ENCODE data around the gene MATK.

The MATK gene

DNA sequence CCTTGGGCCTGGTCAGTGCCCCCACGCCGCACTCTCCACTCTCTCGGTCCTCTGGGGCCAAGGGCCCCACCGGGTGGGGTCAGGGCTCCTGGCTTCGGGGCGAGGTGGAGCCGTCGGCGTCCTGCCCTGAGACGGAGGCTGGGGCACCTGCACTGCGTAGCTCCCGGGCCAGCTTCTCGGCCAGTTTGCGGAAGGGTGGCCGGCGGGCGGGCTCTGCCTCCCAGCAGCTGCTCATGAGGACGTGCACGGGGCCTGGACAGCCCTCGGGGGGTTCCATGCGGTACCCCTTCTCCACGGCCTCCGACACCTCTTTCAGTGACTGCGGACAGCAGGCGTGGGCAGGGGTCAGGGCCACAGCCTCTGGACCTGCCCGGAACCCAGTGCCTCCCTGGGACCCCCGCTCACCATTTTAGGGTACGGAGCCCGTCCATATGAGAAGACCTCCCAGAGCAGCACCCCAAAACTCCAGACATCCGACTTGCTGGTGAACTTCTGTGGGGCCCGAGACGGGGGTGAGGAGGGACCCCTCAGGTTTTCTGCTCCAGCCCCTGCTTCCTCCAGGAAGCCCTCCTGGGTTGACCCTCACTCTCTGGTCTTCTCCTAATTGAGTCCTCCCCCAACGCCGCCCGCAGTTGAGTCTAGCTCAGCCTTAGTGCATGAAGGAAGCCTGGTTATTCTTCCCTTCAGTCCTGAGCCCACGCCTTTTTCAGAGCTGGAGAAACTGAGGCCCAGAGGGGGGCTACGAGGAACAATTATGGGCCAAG lies 7.9 kb downstream of the MATK start:
- no peak for TF ChIP-seq CREB1 (IDR thresholded peaks at IDR 0.05; ENCODE audit: low read depth)
- TF ChIP-seq, protein P1, sequence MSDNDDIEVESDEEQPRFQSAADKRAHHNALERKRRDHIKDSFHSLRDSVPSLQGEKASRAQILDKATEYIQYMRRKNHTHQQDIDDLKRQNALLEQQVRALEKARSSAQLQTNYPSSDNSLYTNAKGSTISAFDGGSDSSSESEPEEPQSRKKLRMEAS (IDR thresholded peaks at IDR 0.05): no peak

DNA sequence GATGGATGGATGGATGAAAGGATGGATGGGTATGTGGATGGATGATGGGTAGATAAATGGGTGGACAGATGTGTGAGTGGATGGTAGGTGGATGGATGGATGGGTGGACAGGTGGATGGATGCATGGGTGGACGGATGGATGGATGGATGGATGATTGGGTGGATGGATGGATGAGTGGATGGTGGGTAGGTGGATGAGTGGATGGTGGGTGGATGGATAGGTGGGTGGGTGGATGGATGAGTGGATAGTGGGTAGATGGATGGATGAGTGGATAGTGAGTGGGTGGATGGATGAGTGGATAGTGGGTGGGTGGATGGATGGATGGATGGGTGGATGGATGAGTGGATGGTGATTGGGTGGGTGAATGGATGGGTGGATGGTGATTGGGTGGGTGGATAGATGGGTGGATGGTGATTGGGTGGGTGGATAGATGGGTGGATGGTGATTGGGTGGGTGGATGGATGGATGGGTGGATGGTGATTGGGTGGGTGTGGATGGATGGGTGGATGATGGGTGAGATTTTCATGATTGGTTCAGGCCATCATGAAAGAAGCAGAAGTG lies 9.6 kb downstream of the MATK start:
- TF ChIP-seq TAF1 (IDR thresholded peaks at IDR 0.05; ENCODE audit: low read depth) (no peak), TCF12 (IDR thresholded peaks at IDR 0.05; ENCODE audit: low read depth) (no peak), NFIC (IDR thresholded peaks at IDR 0.05) (no peak), CEBPB (IDR thresholded peaks at IDR 0.05) (no peak), ZBTB7A (IDR thresholded peaks at IDR 0.05; ENCODE audit: low read depth) (no peak), EP300 (IDR thresholded peaks at IDR 0.05; ENCODE audit: borderline replicate concordance) (no peak), EGR1 (IDR thresholded peaks at IDR 0.05) (no peak), RAD21 (IDR thresholded peaks at IDR 0.05; ENCODE audit: low read depth) (no peak), FOXM1 (IDR thresholded peaks at IDR 0.05; ENCODE audit: borderline replicate concordance, low read depth) (no peak), CREB1 (IDR thresholded peaks at IDR 0.05; ENCODE audit: low read depth) (no peak)
- TF ChIP-seq, protein P2, sequence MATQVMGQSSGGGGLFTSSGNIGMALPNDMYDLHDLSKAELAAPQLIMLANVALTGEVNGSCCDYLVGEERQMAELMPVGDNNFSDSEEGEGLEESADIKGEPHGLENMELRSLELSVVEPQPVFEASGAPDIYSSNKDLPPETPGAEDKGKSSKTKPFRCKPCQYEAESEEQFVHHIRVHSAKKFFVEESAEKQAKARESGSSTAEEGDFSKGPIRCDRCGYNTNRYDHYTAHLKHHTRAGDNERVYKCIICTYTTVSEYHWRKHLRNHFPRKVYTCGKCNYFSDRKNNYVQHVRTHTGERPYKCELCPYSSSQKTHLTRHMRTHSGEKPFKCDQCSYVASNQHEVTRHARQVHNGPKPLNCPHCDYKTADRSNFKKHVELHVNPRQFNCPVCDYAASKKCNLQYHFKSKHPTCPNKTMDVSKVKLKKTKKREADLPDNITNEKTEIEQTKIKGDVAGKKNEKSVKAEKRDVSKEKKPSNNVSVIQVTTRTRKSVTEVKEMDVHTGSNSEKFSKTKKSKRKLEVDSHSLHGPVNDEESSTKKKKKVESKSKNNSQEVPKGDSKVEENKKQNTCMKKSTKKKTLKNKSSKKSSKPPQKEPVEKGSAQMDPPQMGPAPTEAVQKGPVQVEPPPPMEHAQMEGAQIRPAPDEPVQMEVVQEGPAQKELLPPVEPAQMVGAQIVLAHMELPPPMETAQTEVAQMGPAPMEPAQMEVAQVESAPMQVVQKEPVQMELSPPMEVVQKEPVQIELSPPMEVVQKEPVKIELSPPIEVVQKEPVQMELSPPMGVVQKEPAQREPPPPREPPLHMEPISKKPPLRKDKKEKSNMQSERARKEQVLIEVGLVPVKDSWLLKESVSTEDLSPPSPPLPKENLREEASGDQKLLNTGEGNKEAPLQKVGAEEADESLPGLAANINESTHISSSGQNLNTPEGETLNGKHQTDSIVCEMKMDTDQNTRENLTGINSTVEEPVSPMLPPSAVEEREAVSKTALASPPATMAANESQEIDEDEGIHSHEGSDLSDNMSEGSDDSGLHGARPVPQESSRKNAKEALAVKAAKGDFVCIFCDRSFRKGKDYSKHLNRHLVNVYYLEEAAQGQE (IDR thresholded peaks at IDR 0.05; ENCODE audit: low read depth): no peak

DNA sequence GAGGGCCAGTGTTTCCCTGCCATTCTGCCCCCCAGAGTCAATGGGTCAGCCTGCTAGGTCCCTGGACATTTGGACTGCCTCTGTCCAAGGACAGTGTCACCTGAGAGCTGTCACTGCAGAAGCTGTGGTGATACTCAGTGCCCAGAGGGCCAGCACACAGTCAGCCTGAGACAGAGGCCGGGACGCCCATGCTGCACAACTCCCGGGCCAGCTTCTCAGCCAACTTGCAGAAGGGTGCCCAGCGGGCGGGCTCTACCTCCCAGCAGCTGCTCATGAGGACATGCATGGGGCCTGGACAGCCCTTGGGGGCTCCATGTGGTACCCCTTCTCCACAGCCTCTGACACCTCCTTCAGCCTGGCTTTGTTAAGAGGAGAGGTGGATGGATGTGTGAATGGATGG lies 10.3 kb downstream of the MATK start:
- TF ChIP-seq TEAD4 (IDR thresholded peaks at IDR 0.05) (no peak), TAF1 (IDR thresholded peaks at IDR 0.05; ENCODE audit: low read depth) (no peak), EGR1 (IDR thresholded peaks at IDR 0.05) (no peak), CREB1 (IDR thresholded peaks at IDR 0.05; ENCODE audit: low read depth) (no peak), TCF12 (IDR thresholded peaks at IDR 0.05; ENCODE audit: low read depth) (no peak), ZBTB7A (IDR thresholded peaks at IDR 0.05; ENCODE audit: low read depth) (no peak)
- TF ChIP-seq, protein P3, sequence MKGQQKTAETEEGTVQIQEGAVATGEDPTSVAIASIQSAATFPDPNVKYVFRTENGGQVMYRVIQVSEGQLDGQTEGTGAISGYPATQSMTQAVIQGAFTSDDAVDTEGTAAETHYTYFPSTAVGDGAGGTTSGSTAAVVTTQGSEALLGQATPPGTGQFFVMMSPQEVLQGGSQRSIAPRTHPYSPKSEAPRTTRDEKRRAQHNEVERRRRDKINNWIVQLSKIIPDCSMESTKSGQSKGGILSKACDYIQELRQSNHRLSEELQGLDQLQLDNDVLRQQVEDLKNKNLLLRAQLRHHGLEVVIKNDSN (IDR thresholded peaks at IDR 0.05): no peak
- TF ChIP-seq, protein P2 (IDR thresholded peaks at IDR 0.05; ENCODE audit: low read depth): no peak

DNA sequence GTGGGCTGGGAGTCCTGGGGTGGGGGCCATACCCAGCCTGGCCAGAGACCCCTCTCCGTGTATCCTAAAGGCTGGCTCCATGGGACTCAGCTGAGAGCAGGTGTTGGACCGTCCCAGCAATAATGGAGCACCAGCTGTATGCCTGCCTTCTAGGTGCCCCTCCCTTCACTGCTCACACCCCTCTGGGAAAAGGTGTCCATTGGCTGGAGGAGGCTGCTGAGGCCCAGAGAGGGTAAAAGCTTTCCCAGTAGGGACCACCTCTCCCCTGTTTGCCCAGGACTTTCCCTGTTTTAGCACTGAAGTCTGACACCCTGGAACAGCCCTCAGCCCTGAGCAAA lies 10.8 kb downstream of the MATK start:
- TF ChIP-seq RAD21 (IDR thresholded peaks at IDR 0.05; ENCODE audit: low read depth): no peak
- no peak for TF ChIP-seq FOXM1 (IDR thresholded peaks at IDR 0.05; ENCODE audit: borderline replicate concordance, low read depth)
- no peak for TF ChIP-seq NFIC (IDR thresholded peaks at IDR 0.05)
- TF ChIP-seq, protein P2 (IDR thresholded peaks at IDR 0.05; ENCODE audit: low read depth): no peak
- no peak for TF ChIP-seq YY1 (IDR thresholded peaks at IDR 0.05; ENCODE audit: low read depth)

DNA sequence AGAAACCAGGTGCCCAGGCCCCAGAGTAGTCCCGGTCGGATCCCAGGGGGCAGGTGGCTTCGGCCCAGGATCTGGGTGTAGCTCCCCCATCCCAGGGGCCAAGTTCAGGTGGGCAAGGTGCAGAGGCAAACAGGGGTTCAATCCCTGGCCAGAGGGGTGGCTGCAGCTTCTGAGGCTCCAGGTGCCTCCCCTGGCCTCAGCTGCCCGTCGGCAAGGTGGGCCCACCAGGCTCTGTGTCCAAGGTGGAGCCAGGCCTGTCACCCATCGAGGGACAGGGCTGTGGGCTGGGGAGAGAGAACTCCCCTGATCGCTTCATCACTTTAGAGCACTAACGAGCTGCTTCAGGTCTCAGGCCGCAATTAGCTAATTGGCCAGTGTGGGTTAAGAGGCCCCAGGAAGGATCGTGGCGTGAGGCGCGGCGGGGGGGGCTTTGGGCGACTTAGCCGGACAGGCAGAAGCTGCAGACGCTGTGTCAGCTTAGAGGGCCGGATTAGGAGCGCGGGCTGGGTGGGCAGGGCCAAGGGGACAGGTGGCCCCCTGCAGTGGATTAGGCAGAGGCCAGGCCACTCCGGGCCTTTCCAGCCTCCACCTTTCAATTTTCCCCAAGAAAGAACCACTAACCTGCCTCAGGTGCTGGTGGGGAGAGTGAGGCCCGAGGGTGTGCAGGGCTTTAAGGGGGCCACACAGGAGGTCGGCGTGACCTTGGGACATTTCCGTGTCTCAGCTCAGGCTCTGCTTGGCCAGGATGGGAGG lies 11.4 kb downstream of the MATK start:
- TF ChIP-seq TEAD4 (IDR thresholded peaks at IDR 0.05): no peak
- TF ChIP-seq CREB1 (IDR thresholded peaks at IDR 0.05; ENCODE audit: low read depth): no peak
- TF ChIP-seq ZBTB7A (IDR thresholded peaks at IDR 0.05; ENCODE audit: low read depth): no peak
- no peak for TF ChIP-seq TCF12 (IDR thresholded peaks at IDR 0.05; ENCODE audit: low read depth)
